Endodermal cell (in vitro differentiated cells): ENCODE data around the gene RAB44. TPM values are rescaled to one million over a fixed set of nuclear protein-coding genes. Genes with fewer than 3 reads are reported as not detected.

Source experiments
- DNase-seq: peaks from one replicate; pipeline ENCODE4 v3.0.0-alpha.2; 2017
- H3K27ac ChIP-seq: 2 replicates; pipeline ENCODE4 v1.5.1; 2013; ENCODE audit warnings: mild to moderate bottlenecking, low read depth, low read length, moderate library complexity
- H3K27me3 ChIP-seq: 2 replicates; pipeline ENCODE4 v1.6.1; 2013; ENCODE audit warnings: mild to moderate bottlenecking, low read length, moderate library complexity; ENCODE audit not compliant: insufficient read depth, control insufficient read depth, poor library complexity, severe bottlenecking
- H3K36me3 ChIP-seq: 2 replicates; pipeline ENCODE4 v1.7.0; 2013; ENCODE audit warnings: mild to moderate bottlenecking, low read length, moderate library complexity; ENCODE audit not compliant: control insufficient read depth, insufficient read depth
- H3K4me1 ChIP-seq: one replicate; pipeline ENCODE4 v1.7.0; 2013; ENCODE audit warnings: low read length; ENCODE audit not compliant: control insufficient read depth, insufficient read depth
- H3K4me3 ChIP-seq: 2 replicates; pipeline ENCODE4 v1.5.1; 2013; ENCODE audit warnings: mild to moderate bottlenecking, low read length, moderate library complexity
- H3K9ac ChIP-seq: 2 replicates; pipeline ENCODE4 v1.6.1; 2013; ENCODE audit warnings: mild to moderate bottlenecking, low read length, moderate library complexity; ENCODE audit not compliant: poor library complexity, severe bottlenecking; ENCODE audit errors: extremely low read depth
- H3K9me3 ChIP-seq: 2 replicates; pipeline ENCODE4 v1.6.1; 2013; ENCODE audit warnings: mild to moderate bottlenecking, low read length, moderate library complexity; ENCODE audit not compliant: control insufficient read depth
- H3K27ac Mint-ChIP-seq: 2 replicates; pipeline ENCODE4 v1.8.0; 2020; ENCODE audit warnings: mixed read lengths
- H3K27me3 Mint-ChIP-seq: 2 replicates; pipeline ENCODE4 v1.8.0; 2021; ENCODE audit warnings: mild to moderate bottlenecking, mixed read lengths; ENCODE audit not compliant: insufficient read depth
- H3K36me3 Mint-ChIP-seq: 2 replicates; pipeline ENCODE4 v1.8.0; 2020; ENCODE audit warnings: low read depth, mixed read lengths
- H3K4me1 Mint-ChIP-seq: 2 replicates; pipeline ENCODE4 v1.8.0; 2020; ENCODE audit warnings: mixed read lengths
- H3K4me3 Mint-ChIP-seq: 2 replicates; pipeline ENCODE4 v1.8.0; 2020; ENCODE audit warnings: mild to moderate bottlenecking, moderate library complexity, mixed read lengths
- H3K9me3 Mint-ChIP-seq: 2 replicates; pipeline ENCODE4 v1.8.0; 2020; ENCODE audit warnings: mild to moderate bottlenecking, mixed read lengths
- CTCF ChIP-seq: fragments of 200-600 bp; sonication (generic); conservative IDR thresholded peaks from 2 replicates; pipeline ENCODE4 v1.5.0; 2021; ENCODE audit warnings: antibody characterized with exemption, mild to moderate bottlenecking
- WGBS, 2 experiments: methylation state at CpG; one replicate each; pipeline versions ENCODE4 v1.1.5 to v1.1.7; 2013; ENCODE audit warnings: missing lambda C conversion rate in 2 of 2, mixed read lengths in 1 of 2; ENCODE audit not compliant: insufficient coverage in 1 of 2, insufficient read length in 1 of 2; 5-methylcytosine and 5-hydroxymethylcytosine counted together
- total RNA-seq, 2 donors: library from RNA; stranded (reverse); fragmentation: NEBNext Ultra II Directional in 1 of 2; extraction: Animal tissue kit (Norgen Biotek cat#: 25700) in 1 of 2; gene quantifications; 2 replicates in 1 of 2; 3 replicates in 1 of 2; pipeline ENCODE4 v1.2.1, GENCODE V29; 2021

Gene RAB44
- total RNA-seq, 2 donors from 2014 or later = not detected

DNA sequence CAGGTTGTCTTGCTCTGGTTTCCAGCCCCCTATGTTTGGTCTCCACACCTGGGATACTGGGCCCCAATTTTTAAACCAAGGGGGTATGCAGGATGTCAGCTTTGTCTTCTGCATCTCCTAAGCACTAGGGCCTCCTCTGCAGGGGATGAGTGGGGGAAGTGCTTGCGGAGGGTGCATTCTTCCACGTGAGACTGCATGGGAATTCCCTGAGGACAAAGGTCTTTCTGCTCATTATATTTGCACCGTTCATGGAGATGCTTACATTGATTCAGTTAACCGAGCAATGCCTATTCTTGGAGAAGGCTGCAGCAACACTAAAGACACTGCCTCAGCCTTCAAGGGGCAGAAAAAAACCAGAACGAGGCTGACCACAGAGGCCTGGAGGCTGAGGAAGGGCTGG is 45.4 kb downstream of the RAB44 start:
- no peaks in the 10 kb centered on the region for H3K9me3 ChIP-seq
- no peak overlapping the region for H3K4me3 ChIP-seq
- no peaks in the 10 kb centered on the region for H3K27me3 ChIP-seq
- WGBS, 2 experiments = 78 to 84% methylated on average over 5 of the region's 5 CpGs
- Mint-ChIP-seq H3K4me3 (no peak overlapping the region), H3K9me3 (no peaks in the 10 kb centered on the region), H3K4me1 (no peaks in the 10 kb centered on the region), H3K27me3 (peaks cover 3% of the 10 kb centered on the region), H3K36me3 (no peaks in the 10 kb centered on the region), H3K27ac (no peak overlapping the region)
- H3K4me1 ChIP-seq = no peaks in the 10 kb centered on the region
- no peak overlapping the region for H3K27ac ChIP-seq
- no peak overlapping the region for H3K9ac ChIP-seq
- no peaks in the 10 kb centered on the region for H3K36me3 ChIP-seq
- TF ChIP-seq CTCF = no peak
- DNase-seq = no peak

- Mint-ChIP-seq H3K36me3 (no peaks in the 10 kb centered on the region), H3K4me3 (no peak overlapping the region), H3K27me3 (peaks cover 5% of the 10 kb centered on the region), H3K27ac (no peak overlapping the region), H3K9me3 (peaks cover 5% of the 10 kb centered on the region), H3K4me1 (no peaks in the 10 kb centered on the region)
- Histone ChIP-seq H3K27me3 (no peaks in the 10 kb centered on the region), H3K9me3 (peaks cover 7% of the 10 kb centered on the region), H3K36me3 (no peaks in the 10 kb centered on the region), H3K9ac (no peak overlapping the region), H3K4me3 (no peak overlapping the region), H3K27ac (no peak overlapping the region), H3K4me1 (no peaks in the 10 kb centered on the region)
- no peak for TF ChIP-seq CTCF
- no peak for DNase-seq
- 93% methylated on average over 5 to 24 of the region's 24 CpGs for WGBS, 2 experiments
Measured at GRCh38 chr6:36743538-36744303, 46.1 kb downstream of the RAB44 start.

DNA sequence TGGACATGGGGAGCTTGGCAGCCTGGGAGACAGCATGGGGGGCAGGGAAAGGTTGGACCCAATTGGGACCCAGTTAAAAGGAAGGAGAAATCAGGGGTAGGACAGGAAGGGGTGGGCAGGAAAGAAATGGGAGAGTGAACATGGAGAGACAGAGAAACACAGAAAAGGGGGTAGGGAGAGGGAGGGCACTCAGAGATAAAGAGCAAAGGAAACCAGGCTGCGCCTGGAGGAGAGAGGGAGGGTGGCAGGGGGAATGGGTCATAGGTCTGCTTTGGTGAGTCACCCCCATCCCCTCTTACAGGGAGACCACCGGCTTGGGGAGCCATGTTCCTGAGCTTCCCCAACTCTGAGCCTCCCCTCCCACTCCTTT is 46.7 kb downstream of the RAB44 start:
- Histone ChIP-seq H3K27me3 (no peaks in the 10 kb centered on the region), H3K9ac (no peak overlapping the region), H3K27ac (no peak overlapping the region), H3K4me3 (no peak overlapping the region), H3K4me1 (no peaks in the 10 kb centered on the region), H3K36me3 (no peaks in the 10 kb centered on the region), H3K9me3 (peaks cover 8% of the 10 kb centered on the region)
- Mint-ChIP-seq H3K27ac (no peak overlapping the region), H3K9me3 (peaks cover 9% of the 10 kb centered on the region), H3K27me3 (peaks cover 8% of the 10 kb centered on the region), H3K4me1 (no peaks in the 10 kb centered on the region), H3K36me3 (no peaks in the 10 kb centered on the region), H3K4me3 (no peak overlapping the region)
- WGBS, 2 experiments = 100% methylated on average over 1 of the region's 2 CpGs; no CpG with 5 or more reads in 1 of the 2 experiments
- no peak for DNase-seq
- no peak for TF ChIP-seq CTCF
